Uterus (tissue), 4 donors: ENCODE data around the gene RNASE8. TPM values are rescaled to one million over a fixed set of nuclear protein-coding genes. Genes with fewer than 3 reads are reported as not detected.
A peak's percentile ranks its signal among the peaks of the same experiment; 100 is the strongest.

Source experiments
- DNase-seq, 2 donors: peaks; one replicate each; pipeline ENCODE4 v3.0.0-alpha.2; 2019 to 2020
- H3K27ac ChIP-seq, 2 donors: fragments of 200-600 bp; sonication (generic); 1 replicate in 1 of 2; 2 replicates in 1 of 2; pipeline ENCODE4 v1.5.1; 2016 to 2018
- H3K27me3 ChIP-seq, 2 donors: fragments of 200-600 bp; sonication (generic); one replicate each; pipeline ENCODE4 v1.5.1; 2018 to 2019; ENCODE audit warnings: control low read depth in 1 of 2
- H3K36me3 ChIP-seq, 2 donors: fragments of 200-600 bp; sonication (generic); one replicate each; pipeline ENCODE4 v1.5.1; 2019; ENCODE audit warnings: control low read depth in 1 of 2
- H3K4me1 ChIP-seq, 2 donors: fragments of 200-600 bp; sonication (generic); one replicate each; pipeline ENCODE4 v1.5.1; 2018 to 2019; ENCODE audit warnings: control low read depth in 1 of 2
- H3K4me3 ChIP-seq, 2 donors: fragments of 200-600 bp; sonication (generic); 1 replicate in 1 of 2; 2 replicates in 1 of 2; pipeline ENCODE4 v1.5.1; 2018 to 2019; ENCODE audit warnings: mild to moderate bottlenecking in 1 of 2
- H3K9me3 ChIP-seq, 2 donors: fragments of 200-600 bp; sonication (generic); one replicate each; pipeline ENCODE4 v1.5.1; 2019; ENCODE audit warnings: control low read depth in 1 of 2
- CTCF ChIP-seq, 4 experiments: fragments of 200-600 bp in 2 of 4; fragments of 450-650 bp in 2 of 4; sonication (generic) in 2 of 4; IDR thresholded peaks; one replicate each; pipeline ENCODE4 v1.5.1; 2016 to 2019; ENCODE audit warnings: antibody characterized with exemption in 4 of 4, mild to moderate bottlenecking in 2 of 4, moderate library complexity in 1 of 4
- POLR2A ChIP-seq, 2 donors: fragments of 450-650 bp; IDR thresholded peaks; one replicate each; pipeline ENCODE4 v1.6.1; 2016; ENCODE audit warnings: antibody characterized with exemption in 2 of 2, mild to moderate bottlenecking in 1 of 2, moderate library complexity in 1 of 2
- intact Hi-C: fragments of 100-400 bp; cut with DNase I; formaldehyde crosslinking; loops from one replicate; pipeline ENCODE4 v1.15.1; 2023; ENCODE audit warnings: low total_unique reads
- microRNA-seq: library from miRNA; unstranded; fragments of <30 nt; microRNA quantifications from one replicate; pipeline ENCODE4, GENCODE V29; 2016; ENCODE audit warnings: borderline microRNAs expressed, borderline replicate concordance
- total RNA-seq, 4 donors: library from RNA; depleted of rRNA in 3 of 4; stranded (reverse); fragments of >200 nt in 3 of 4; gene quantifications; one replicate each; pipeline versions ENCODE4 v1.1.0 to v1.2.4, GENCODE V29; 2014 to 2023
- donor health status: DM: yes; HTN: yes; CAD: no.

RNASE8 gene
- total RNA-seq, 4 donors from 2014 or later = not detected

GRCh38 chr14:21106498-21107282 is 49.1 kb downstream of the RNASE8 start:
- Histone ChIP-seq H3K4me1 (peaks cover 0 to 11% of the 10 kb centered on the region in 2 donors), H3K4me3 (no peak overlapping the region), H3K27me3 (no peaks in the 10 kb centered on the region), H3K9me3 (no peaks in the 10 kb centered on the region), H3K36me3 (no peaks in the 10 kb centered on the region), H3K27ac (peak overlapping the region; percentile 59 to 61)
- peak; percentile 82 to 83 for DNase-seq
- intact Hi-C loops = no loop called here
- TF ChIP-seq CTCF (IDR thresholded peaks at IDR 0.05) (peak; percentile 83 to 91 (median 88)), POLR2A (IDR thresholded peaks at IDR 0.05) (no peak)

- no peaks in the 10 kb centered on the region for H3K27me3 ChIP-seq
- H3K9me3 ChIP-seq = no peaks in the 10 kb centered on the region
- H3K27ac ChIP-seq = peak overlapping the region in 1 of 2 donors; percentile 59
- intact Hi-C loops = no loop called here
- peaks cover 0 to 11% of the 10 kb centered on the region in 2 donors for H3K4me1 ChIP-seq
- H3K36me3 ChIP-seq = no peaks in the 10 kb centered on the region
- no peak overlapping the region for H3K4me3 ChIP-seq
- TF ChIP-seq POLR2A (IDR thresholded peaks at IDR 0.05) (no peak), CTCF (IDR thresholded peaks at IDR 0.05) (no peak)
- peak in 1 of 2 donors; percentile 49 for DNase-seq
These were observed 49.7 kb downstream of the RNASE8 start for GRCh38 chr14:21107283-21107800.

Small RNA genes lying within 50 kb of the gene (microRNA-seq; reads per million reads assigned to microRNA genes)
- not detected for gene MIR6717

Other genes with a start within 250 kb of the RNASE8 start
- not detected for gene RNASE3, start 166.4 kb upstream of the RNASE8 start, total RNA-seq
- 1 to 10 TPM in 2 of 4 donors, under 1 TPM in 1, not detected in 1; 0.51 to 1.8 (median 1.0) TPM for gene RNASE2, start 102.3 kb upstream of the RNASE8 start, total RNA-seq
- 10 to 100 TPM; 46.6 to 73.5 (median 65.9) TPM for gene METTL17, start 67.8 kb upstream of the RNASE8 start, total RNA-seq
- gene SLC39A2, start 58.5 kb upstream of the RNASE8 start, total RNA-seq = under 1 TPM in 2 of 4 donors, not detected in 2; 0.52 to 0.97 TPM
- gene NDRG2, start 32.8 kb upstream of the RNASE8 start, total RNA-seq = 100 to 1,000 TPM; 111 to 563 (median 200) TPM
- gene TPPP2, start 27.6 kb upstream of the RNASE8 start, total RNA-seq = under 1 TPM in 1 of 4 donors, not detected in 3; 0.67 TPM
- not detected for gene RNASE13, start 23.0 kb upstream of the RNASE8 start, total RNA-seq
- gene RNASE7, start 15.5 kb upstream of the RNASE8 start, total RNA-seq = not detected
- 100 to 1,000 TPM in 2 of 4 donors, 10 to 100 TPM in 2; 25.3 to 103 (median 66.9) TPM for gene ARHGEF40, start 12.5 kb downstream of the RNASE8 start, total RNA-seq
- gene ZNF219, start 40.8 kb downstream of the RNASE8 start, total RNA-seq = 10 to 100 TPM in 3 of 4 donors, 1 to 10 TPM in 1; 7.4 to 56.8 (median 15.9) TPM
- gene TMEM253, start 43.2 kb downstream of the RNASE8 start, total RNA-seq = under 1 TPM in 1 of 4 donors, not detected in 3; 0.85 TPM
- not detected for gene OR5AU1, start 98.2 kb downstream of the RNASE8 start, total RNA-seq
- gene HNRNPC, start 211.6 kb downstream of the RNASE8 start, total RNA-seq = 100 to 1,000 TPM; 378 to 599 (median 531) TPM
- under 1 TPM in 1 of 4 donors, not detected in 3; 0.14 TPM for gene RPGRIP1, start 222.3 kb downstream of the RNASE8 start, total RNA-seq